SK-N-SH (cell line): ENCODE data around the gene B4GALT1. TPM values are rescaled to one million over a fixed set of nuclear protein-coding genes. Genes with fewer than 3 reads are reported as not detected.

Experiments used
- CTCF ChIA-PET: fragments of 300-600, 350-600 bp; formaldehyde crosslinking; extraction: SDS; loops from one replicate; lab custom pipeline; 2021; lab: Yijun Ruan, JAX
- POLR2A ChIA-PET: fragments of 350-600 bp; sonication (Branson Sonifier 250); formaldehyde crosslinking; extraction: SDS; loops from one replicate; lab custom pipeline; 2020; ENCODE audit warnings: antibody characterized with exemption, inconsistent platforms; lab: Yijun Ruan, JAX
- DNase-seq: peaks from one replicate; pipeline ENCODE4 v3.0.0; 2012
- H2AFZ ChIP-seq: fragments of 200-600 bp; sonication (generic); 2 replicates; pipeline ENCODE4 v1.8.1; 2016; ENCODE audit warnings: antibody characterized with exemption, mild to moderate bottlenecking, low read depth
- H3F3A ChIP-seq: fragments of 200-600 bp; sonication (generic); replicated peaks from 2 replicates; pipeline ENCODE3; 2016; ENCODE audit warnings: antibody characterized with exemption, mild to moderate bottlenecking; ENCODE audit not compliant: insufficient read depth
- H3K27ac ChIP-seq, 2 experiments: fragments of 200-500 bp in 1 of 2; fragments of 200-600 bp in 1 of 2; sonication (Bioruptor generic) in 1 of 2; sonication (generic), shearing (Covaris generic) in 1 of 2; 2 replicates each; pipeline versions ENCODE4 v1.5.1 to v1.6.1; 2014 to 2016; ENCODE audit warnings: low read depth in 2 of 2, inconsistent platforms in 1 of 2, low read length in 1 of 2, mild to moderate bottlenecking in 1 of 2, mixed read lengths in 1 of 2
- H3K27me3 ChIP-seq: fragments of 200-600 bp; sonication (generic), shearing (Covaris generic); 2 replicates; pipeline ENCODE4 v1.6.1; 2016; ENCODE audit warnings: mixed run types; ENCODE audit not compliant: insufficient read depth
- H3K36me3 ChIP-seq, 2 experiments: fragments of 200-500 bp in 1 of 2; fragments of 200-600 bp in 1 of 2; sonication (Bioruptor generic) in 1 of 2; sonication (generic) in 1 of 2; replicated peaks in 1 of 2; 2 replicates each; pipeline versions ENCODE3 to v1.5.1; 2014 to 2016; ENCODE audit warnings: low read length in 1 of 2, mild to moderate bottlenecking in 1 of 2; ENCODE audit not compliant: insufficient read depth in 2 of 2, control insufficient read depth in 1 of 2
- H3K4me1 ChIP-seq, 2 experiments: fragments of 200-500 bp in 1 of 2; fragments of 200-600 bp in 1 of 2; sonication (Bioruptor generic) in 1 of 2; sonication (generic), shearing (Covaris generic) in 1 of 2; 2 replicates each; pipeline versions ENCODE4 v1.5.1 to v1.6.1; 2014 to 2016; ENCODE audit warnings: low read depth in 1 of 2, low read length in 1 of 2, mixed run types in 1 of 2; ENCODE audit not compliant: insufficient read depth in 2 of 2, control insufficient read depth in 1 of 2
- H3K4me2 ChIP-seq: fragments of 200-600 bp; sonication (generic), shearing (Covaris generic); 2 replicates; pipeline ENCODE4 v1.6.1; 2017; ENCODE audit warnings: mixed run types
- H3K4me3 ChIP-seq, 2 experiments: fragments of 200-500 bp in 1 of 2; fragments of 200-600 bp in 1 of 2; sonication (Bioruptor generic) in 1 of 2; sonication (generic), shearing (Covaris generic) in 1 of 2; 2 replicates each; pipeline versions ENCODE4 v1.5.1 to v1.8.1; 2014 to 2016; ENCODE audit warnings: low read depth in 2 of 2, inconsistent platforms in 1 of 2, low read length in 1 of 2, mild to moderate bottlenecking in 1 of 2, mixed read lengths in 1 of 2, moderate library complexity in 1 of 2
- H3K79me2 ChIP-seq: fragments of 200-600 bp; sonication (generic); 2 replicates; pipeline ENCODE4 v1.8.1; 2017; ENCODE audit warnings: mild to moderate bottlenecking; ENCODE audit not compliant: insufficient read depth
- H3K9ac ChIP-seq: fragments of 200-600 bp; sonication (generic); 2 replicates; pipeline ENCODE4 v1.6.1; 2017; ENCODE audit warnings: mixed run types
- H3K9me2 ChIP-seq: fragments of 200-600 bp; sonication (generic); 2 replicates; pipeline ENCODE4 v1.6.1; 2017; ENCODE audit warnings: mixed run types
- H3K9me3 ChIP-seq: fragments of 200-600 bp; sonication (generic); 2 replicates; pipeline ENCODE4 v1.6.1; 2017; ENCODE audit warnings: mixed run types, mild to moderate bottlenecking, moderate library complexity
- H4K20me1 ChIP-seq: fragments of 200-600 bp; sonication (generic); 2 replicates; pipeline ENCODE4 v1.6.1; 2017; ENCODE audit warnings: mild to moderate bottlenecking, mixed run types; ENCODE audit not compliant: insufficient read depth
- EZH2phosphoT487 ChIP-seq: fragments of 200-600 bp; sonication (generic); IDR thresholded peaks from 2 replicates; pipeline ENCODE4 v1.6.1; 2017; ENCODE audit warnings: low read depth, mixed run types, mild to moderate bottlenecking, antibody characterized with exemption, moderate library complexity, borderline replicate concordance
- FOSL2 ChIP-seq: IDR thresholded peaks from 2 replicates; pipeline ENCODE4 v1.4.0; 2012; ENCODE audit warnings: low read depth, mild to moderate bottlenecking, moderate library complexity, borderline replicate concordance
- FOXJ3 ChIP-seq: sonication (generic); formaldehyde crosslinking; IDR thresholded peaks from 2 replicates; pipeline ENCODE4 v1.5.1; 2020; ENCODE audit warnings: mild to moderate bottlenecking, missing genetic modification reagents
- FOXM1 ChIP-seq: IDR thresholded peaks from 2 replicates; pipeline ENCODE4 v1.4.0; 2012; ENCODE audit warnings: low read depth, mild to moderate bottlenecking
- GATA2 ChIP-seq: sonication (generic); formaldehyde crosslinking; IDR thresholded peaks from 2 replicates; pipeline ENCODE4 v1.5.0; 2020; ENCODE audit warnings: mild to moderate bottlenecking, missing genetic modification reagents
- IRF3 ChIP-seq: fragments of 150-350 bp; IDR thresholded peaks from 2 replicates; pipeline ENCODE4 v1.6.1; 2016; ENCODE audit warnings: mild to moderate bottlenecking, low read depth, low read length
- MEF2A ChIP-seq: IDR thresholded peaks from 2 replicates; pipeline ENCODE4 v1.4.0; 2012; ENCODE audit warnings: low read depth, borderline replicate concordance
- MXI1 ChIP-seq: IDR thresholded peaks from 2 replicates; pipeline ENCODE4 v1.6.1; 2012; ENCODE audit warnings: mild to moderate bottlenecking, low read depth, low read length, improper control_type of control experiment
- PBX3 ChIP-seq: IDR thresholded peaks from 2 replicates; pipeline ENCODE4; 2012
- POLR2AphosphoS5 ChIP-seq: IDR thresholded peaks from 2 replicates; pipeline ENCODE4 v1.6.1; 2012; ENCODE audit warnings: low read depth, low read length
- SIN3A ChIP-seq: IDR thresholded peaks from 2 replicates; pipeline ENCODE4 v1.6.1; 2012; ENCODE audit warnings: low read depth, mild to moderate bottlenecking, low read length, moderate library complexity, borderline replicate concordance
- SMC3 ChIP-seq: IDR thresholded peaks from 2 replicates; pipeline ENCODE4 v1.6.1; 2012; ENCODE audit warnings: low read depth, low read length, improper control_type of control experiment
- TAF1 ChIP-seq: IDR thresholded peaks from 2 replicates; pipeline ENCODE4 v1.6.1; 2012; ENCODE audit warnings: low read depth, mild to moderate bottlenecking, low read length, moderate library complexity, borderline replicate concordance
- TCF12 ChIP-seq: IDR thresholded peaks from 2 replicates; pipeline ENCODE4 v1.4.0; 2012
- TEAD4 ChIP-seq: IDR thresholded peaks from 2 replicates; pipeline ENCODE4 v1.4.0; 2012; ENCODE audit warnings: mild to moderate bottlenecking, borderline replicate concordance; ENCODE audit not compliant: insufficient read depth
- whole genome bisulfite sequencing: methylation state at CpG from one replicate; pipeline ENCODE4 v1.1.6; 2017; ENCODE audit warnings: low lambda C conversion rate; 5-methylcytosine and 5-hydroxymethylcytosine counted together
- polyA plus RNA-seq, 3 experiments: library from polyadenylated mRNA; depleted of rRNA; stranded (reverse); fragments of >200 nt; gene quantifications; 2 replicates each; pipeline ENCODE4 v1.2.3, GENCODE V29; 2012
- TF ChIP-seq, protein P1 (sequence below): IDR thresholded peaks from 2 replicates; pipeline ENCODE4 v1.4.0; 2012; ENCODE audit warnings: low read depth, borderline replicate concordance
- TF ChIP-seq, protein P2 (sequence below): IDR thresholded peaks from 2 replicates; pipeline ENCODE4 v1.6.1; 2012; ENCODE audit warnings: mild to moderate bottlenecking, low read depth, low read length, moderate library complexity
- TF ChIP-seq, protein P3 (sequence below): IDR thresholded peaks from 2 replicates; pipeline ENCODE4 v1.4.0; 2012; ENCODE audit warnings: low read depth

The B4GALT1 gene
- polyA plus RNA-seq, 1 of the 3 experiments (the other 2 are of a cell fraction), result 36.2 TPM

DNA sequence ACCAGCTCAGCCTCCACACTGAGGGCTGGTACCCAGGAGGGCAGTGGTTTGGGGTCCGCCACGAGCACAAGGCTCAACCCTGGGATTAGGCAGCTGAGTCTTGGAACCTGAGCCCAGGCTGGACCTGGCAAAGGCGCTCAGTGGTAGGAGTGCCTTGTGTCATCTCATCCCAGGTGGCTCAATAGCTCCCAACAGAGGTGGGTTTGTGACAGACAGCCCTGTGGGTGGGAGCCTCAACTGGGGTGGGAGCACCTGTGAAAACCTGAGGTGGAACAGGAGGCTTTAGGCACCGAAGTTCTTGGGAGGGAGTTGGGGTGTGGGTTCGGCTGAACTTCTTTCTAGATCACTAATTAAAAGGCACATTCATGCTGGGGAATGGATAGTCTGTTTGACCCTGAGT lies 55.5 kb downstream of the B4GALT1 start:
- DNase-seq, result no peak
- H2AFZ ChIP-seq, result no peak overlapping the region
- H3K4me2 ChIP-seq, result no peak overlapping the region
- POLR2A ChIA-PET, result no interaction called here
- CTCF ChIA-PET, result no interaction called here
- H3K9me2 ChIP-seq, result no peaks in the 10 kb centered on the region
- no peak overlapping the region for H3K9ac ChIP-seq
- H4K20me1 ChIP-seq, result no peaks in the 10 kb centered on the region
- H3F3A ChIP-seq, result peaks cover 5% of the 10 kb centered on the region
- 93% methylated on average over 5 of the region's 5 CpGs for WGBS
- H3K4me3 ChIP-seq, result no peak overlapping the region
- H3K27me3 ChIP-seq, result no peaks in the 10 kb centered on the region
- H3K36me3 ChIP-seq, result peaks cover 16 to 26% of the 10 kb centered on the region in 2 experiments
- H3K4me1 ChIP-seq, result peaks cover 12 to 14% of the 10 kb centered on the region in 2 experiments; a peak in 3 of 4 replicates
- H3K79me2 ChIP-seq, result no peaks in the 10 kb centered on the region
- H3K9me3 ChIP-seq, result no peaks in the 10 kb centered on the region
- TF ChIP-seq MXI1 (no peak), FOXM1 (no peak), FOXJ3 (CRISPR knock-in tag) (no peak), EZH2phosphoT487 (no peak), TCF12 (no peak), MEF2A (no peak), SIN3A (no peak), PBX3 (no peak), POLR2AphosphoS5 (no peak), FOSL2 (no peak), IRF3 (no peak), GATA2 (CRISPR knock-in tag) (no peak), TEAD4 (no peak), TAF1 (no peak), SMC3 (no peak)
- TF ChIP-seq, protein P1, sequence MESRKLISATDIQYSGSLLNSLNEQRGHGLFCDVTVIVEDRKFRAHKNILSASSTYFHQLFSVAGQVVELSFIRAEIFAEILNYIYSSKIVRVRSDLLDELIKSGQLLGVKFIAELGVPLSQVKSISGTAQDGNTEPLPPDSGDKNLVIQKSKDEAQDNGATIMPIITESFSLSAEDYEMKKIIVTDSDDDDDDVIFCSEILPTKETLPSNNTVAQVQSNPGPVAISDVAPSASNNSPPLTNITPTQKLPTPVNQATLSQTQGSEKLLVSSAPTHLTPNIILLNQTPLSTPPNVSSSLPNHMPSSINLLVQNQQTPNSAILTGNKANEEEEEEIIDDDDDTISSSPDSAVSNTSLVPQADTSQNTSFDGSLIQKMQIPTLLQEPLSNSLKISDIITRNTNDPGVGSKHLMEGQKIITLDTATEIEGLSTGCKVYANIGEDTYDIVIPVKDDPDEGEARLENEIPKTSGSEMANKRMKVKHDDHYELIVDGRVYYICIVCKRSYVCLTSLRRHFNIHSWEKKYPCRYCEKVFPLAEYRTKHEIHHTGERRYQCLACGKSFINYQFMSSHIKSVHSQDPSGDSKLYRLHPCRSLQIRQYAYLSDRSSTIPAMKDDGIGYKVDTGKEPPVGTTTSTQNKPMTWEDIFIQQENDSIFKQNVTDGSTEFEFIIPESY, result no peak
- TF ChIP-seq, protein P2, sequence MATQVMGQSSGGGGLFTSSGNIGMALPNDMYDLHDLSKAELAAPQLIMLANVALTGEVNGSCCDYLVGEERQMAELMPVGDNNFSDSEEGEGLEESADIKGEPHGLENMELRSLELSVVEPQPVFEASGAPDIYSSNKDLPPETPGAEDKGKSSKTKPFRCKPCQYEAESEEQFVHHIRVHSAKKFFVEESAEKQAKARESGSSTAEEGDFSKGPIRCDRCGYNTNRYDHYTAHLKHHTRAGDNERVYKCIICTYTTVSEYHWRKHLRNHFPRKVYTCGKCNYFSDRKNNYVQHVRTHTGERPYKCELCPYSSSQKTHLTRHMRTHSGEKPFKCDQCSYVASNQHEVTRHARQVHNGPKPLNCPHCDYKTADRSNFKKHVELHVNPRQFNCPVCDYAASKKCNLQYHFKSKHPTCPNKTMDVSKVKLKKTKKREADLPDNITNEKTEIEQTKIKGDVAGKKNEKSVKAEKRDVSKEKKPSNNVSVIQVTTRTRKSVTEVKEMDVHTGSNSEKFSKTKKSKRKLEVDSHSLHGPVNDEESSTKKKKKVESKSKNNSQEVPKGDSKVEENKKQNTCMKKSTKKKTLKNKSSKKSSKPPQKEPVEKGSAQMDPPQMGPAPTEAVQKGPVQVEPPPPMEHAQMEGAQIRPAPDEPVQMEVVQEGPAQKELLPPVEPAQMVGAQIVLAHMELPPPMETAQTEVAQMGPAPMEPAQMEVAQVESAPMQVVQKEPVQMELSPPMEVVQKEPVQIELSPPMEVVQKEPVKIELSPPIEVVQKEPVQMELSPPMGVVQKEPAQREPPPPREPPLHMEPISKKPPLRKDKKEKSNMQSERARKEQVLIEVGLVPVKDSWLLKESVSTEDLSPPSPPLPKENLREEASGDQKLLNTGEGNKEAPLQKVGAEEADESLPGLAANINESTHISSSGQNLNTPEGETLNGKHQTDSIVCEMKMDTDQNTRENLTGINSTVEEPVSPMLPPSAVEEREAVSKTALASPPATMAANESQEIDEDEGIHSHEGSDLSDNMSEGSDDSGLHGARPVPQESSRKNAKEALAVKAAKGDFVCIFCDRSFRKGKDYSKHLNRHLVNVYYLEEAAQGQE, result no peak
- TF ChIP-seq, protein P3, sequence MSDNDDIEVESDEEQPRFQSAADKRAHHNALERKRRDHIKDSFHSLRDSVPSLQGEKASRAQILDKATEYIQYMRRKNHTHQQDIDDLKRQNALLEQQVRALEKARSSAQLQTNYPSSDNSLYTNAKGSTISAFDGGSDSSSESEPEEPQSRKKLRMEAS, result no peak
- H3K27ac ChIP-seq, result no peak overlapping the region
